Stimulated activated naive CD8-positive, alpha-beta T cell treated with anti-CD3 and anti-CD28 coated beads, Interleukin-15, Interleukin-2, amounts not matched to agents 100 ng/mL and 50 ng/mL, for 24 hours (primary cell): Measurements from ENCODE around the gene TINCR.
"Not testable (repeated sequence)": the region's sequence is repeated elsewhere in the genome, so short reads cannot be mapped to it uniquely, and the experiment has no call there.

Experiments
- H3K27ac Mint-ChIP-seq: one replicate; pipeline ENCODE4 v1.8.0; 2021; ENCODE audit warnings: mild to moderate bottlenecking, mixed read lengths
- H3K27me3 Mint-ChIP-seq: one replicate; pipeline ENCODE4 v1.8.0; 2021; ENCODE audit warnings: mixed read lengths
- H3K36me3 Mint-ChIP-seq: one replicate; pipeline ENCODE4 v1.8.0; 2021; ENCODE audit warnings: low read depth, mixed read lengths
- H3K4me1 Mint-ChIP-seq: one replicate; pipeline ENCODE4 v1.8.0; 2021; ENCODE audit warnings: low read depth, mixed read lengths
- H3K4me3 Mint-ChIP-seq: one replicate; pipeline ENCODE4 v1.8.0; 2021; ENCODE audit warnings: mild to moderate bottlenecking, mixed read lengths
- H3K9me3 Mint-ChIP-seq: one replicate; pipeline ENCODE4 v1.8.0; 2021; ENCODE audit warnings: mixed read lengths

The TINCR gene

DNA sequence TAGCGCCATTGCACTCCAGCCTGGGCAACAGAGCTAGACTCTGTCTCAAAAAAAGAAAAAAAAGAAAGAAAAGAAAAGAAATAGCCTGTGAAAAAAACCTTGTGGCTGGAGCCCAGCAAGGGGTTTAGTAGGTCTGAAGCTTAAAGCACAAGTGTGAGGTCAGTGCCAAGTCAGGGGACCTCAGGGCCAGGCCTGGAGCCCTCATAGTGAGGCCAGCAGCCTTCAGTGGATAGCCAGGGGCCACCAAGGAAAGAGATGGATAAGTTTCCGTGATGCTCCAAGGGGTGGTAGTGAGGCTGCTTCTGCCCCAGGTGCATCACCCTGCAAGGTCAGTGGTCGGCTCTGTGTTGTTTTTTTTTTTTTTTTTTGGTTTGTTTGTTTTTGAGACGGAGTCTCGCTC, 12.9 kb downstream of the TINCR start:
- peaks cover 4% of the 10 kb centered on the region for H3K27me3 Mint-ChIP-seq
- no peaks in the 10 kb centered on the region for H3K36me3 Mint-ChIP-seq
- H3K4me3 Mint-ChIP-seq = no peak overlapping the region
- no peak overlapping the region for H3K27ac Mint-ChIP-seq
- no peaks in the 10 kb centered on the region for H3K4me1 Mint-ChIP-seq
- no peaks in the 10 kb centered on the region for H3K9me3 Mint-ChIP-seq

DNA sequence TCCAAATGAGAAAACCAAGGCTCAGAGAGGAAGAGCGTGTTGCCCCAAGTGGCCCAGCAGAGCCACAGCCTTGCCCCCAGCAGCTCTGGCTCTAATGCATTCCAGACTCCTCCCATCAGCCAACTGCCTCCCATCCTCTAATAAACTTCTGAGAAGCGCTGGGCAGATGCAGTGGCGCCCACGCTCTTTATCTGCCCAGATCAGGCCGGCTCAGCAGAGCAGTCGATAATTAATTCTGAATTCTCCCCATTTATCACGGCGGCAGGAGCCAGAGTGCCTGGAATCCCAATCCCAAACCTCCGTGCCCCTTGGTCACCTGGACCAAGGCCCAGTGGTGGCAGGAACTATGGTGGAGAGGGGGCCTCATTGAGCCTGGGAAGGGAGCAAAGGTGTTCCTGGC, 13.9 kb downstream of the TINCR start:
- Mint-ChIP-seq H3K27ac (no peak overlapping the region), H3K9me3 (no peaks in the 10 kb centered on the region), H3K36me3 (no peaks in the 10 kb centered on the region), H3K4me1 (no peaks in the 10 kb centered on the region), H3K27me3 (peaks cover 4% of the 10 kb centered on the region), H3K4me3 (no peak overlapping the region)

DNA sequence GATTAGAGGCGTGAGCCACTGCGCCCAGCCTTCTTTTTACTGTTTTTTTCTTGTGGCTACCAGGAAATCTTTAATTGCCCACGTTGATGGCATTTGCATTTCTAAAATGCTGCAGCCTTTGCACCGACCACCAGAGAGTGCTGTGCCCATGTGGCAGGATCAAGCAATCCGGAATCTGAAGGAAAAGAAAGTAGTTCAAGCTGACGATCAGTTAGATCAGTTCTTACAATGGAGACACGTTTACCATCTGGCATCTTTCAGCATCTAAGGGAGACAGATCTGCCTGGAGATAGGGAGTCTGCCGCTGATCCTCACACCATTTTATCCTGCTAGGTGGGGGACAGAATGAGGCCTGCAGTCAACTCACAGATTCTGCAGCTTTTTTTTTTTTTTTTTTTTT, 19.9 kb downstream of the TINCR start:
- H3K27me3 Mint-ChIP-seq = no peaks in the 10 kb centered on the region
- H3K4me3 Mint-ChIP-seq = no peak overlapping the region

DNA sequence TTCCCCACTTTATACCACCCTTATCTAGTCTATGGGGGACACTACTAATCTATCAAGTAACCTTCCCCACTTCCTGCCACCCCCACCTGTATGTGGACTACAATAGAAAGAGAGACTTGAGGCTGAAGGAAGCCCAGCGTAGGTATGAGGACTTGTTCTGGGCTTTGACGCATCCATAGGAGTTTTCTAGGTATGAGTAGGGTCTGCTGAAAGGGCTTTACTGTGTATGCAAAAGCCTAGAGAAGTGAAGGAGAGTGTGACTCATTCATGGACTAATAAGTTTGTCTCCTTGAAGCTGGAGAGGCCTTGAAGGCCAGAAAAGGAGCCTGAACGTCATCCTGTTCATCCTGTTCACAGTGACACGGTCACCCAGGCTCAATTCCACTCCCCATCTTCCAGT, 21.8 kb downstream of the TINCR start:
- H3K4me1 Mint-ChIP-seq = peaks cover 3% of the 10 kb centered on the region
- no peak overlapping the region for H3K27ac Mint-ChIP-seq
- no peaks in the 10 kb centered on the region for H3K27me3 Mint-ChIP-seq
- no peak overlapping the region for H3K4me3 Mint-ChIP-seq
- no peaks in the 10 kb centered on the region for H3K9me3 Mint-ChIP-seq
- H3K36me3 Mint-ChIP-seq = no peaks in the 10 kb centered on the region

More for the DNA sequence above, 19.9 kb downstream of the TINCR start:
- Mint-ChIP-seq H3K9me3 (no peaks in the 10 kb centered on the region), H3K36me3 (no peaks in the 10 kb centered on the region), H3K27ac (no peak overlapping the region), H3K4me1 (peaks cover 3% of the 10 kb centered on the region)

DNA sequence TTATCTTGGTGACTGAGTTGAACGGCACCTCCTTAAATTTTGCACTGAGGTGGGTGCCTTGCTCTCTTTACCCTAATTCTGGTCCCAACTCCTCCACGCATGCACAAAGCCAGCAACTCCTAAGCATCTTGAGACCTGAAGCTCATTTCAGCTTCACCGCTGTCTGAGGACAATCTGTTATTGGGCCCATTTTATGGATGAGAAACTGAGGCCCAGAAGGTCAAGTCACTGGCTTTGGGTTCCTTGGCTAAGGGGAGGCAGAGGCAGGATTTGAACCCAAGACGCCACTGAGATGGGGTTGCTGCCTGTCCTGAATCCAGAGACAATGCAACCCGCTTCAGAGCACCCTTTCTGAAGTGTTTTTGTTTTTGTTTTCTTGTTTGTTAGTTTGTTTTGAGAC, 22.7 kb downstream of the TINCR start:
- H3K27ac Mint-ChIP-seq = no peak overlapping the region
- no peaks in the 10 kb centered on the region for H3K9me3 Mint-ChIP-seq
- H3K36me3 Mint-ChIP-seq = no peaks in the 10 kb centered on the region
- no peak overlapping the region for H3K4me3 Mint-ChIP-seq
- H3K4me1 Mint-ChIP-seq = peaks cover 3% of the 10 kb centered on the region
- H3K27me3 Mint-ChIP-seq = no peaks in the 10 kb centered on the region

DNA sequence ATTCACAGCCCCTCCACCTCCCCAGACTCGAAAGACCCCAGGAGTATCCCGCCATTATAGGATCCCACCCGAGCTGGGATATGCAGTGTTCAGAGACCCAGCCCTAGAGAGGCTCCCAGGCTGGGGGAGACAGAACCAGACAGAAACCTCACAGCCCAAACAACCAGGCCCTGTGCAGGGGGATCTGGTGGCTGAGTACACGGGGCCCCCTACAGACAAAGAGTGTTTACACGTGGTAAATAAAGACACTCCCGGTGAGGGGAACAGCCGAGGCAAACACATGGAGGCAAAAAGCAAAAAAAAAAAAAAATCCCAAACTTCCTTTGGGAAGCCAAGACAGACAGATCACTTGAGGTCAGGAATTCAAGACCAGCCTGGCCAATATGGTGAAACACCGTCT, 25.1 kb downstream of the TINCR start:
- no peaks in the 10 kb centered on the region for H3K4me1 Mint-ChIP-seq
- no peaks in the 10 kb centered on the region for H3K36me3 Mint-ChIP-seq
- H3K4me3 Mint-ChIP-seq = no peak overlapping the region
- peaks cover 6% of the 10 kb centered on the region for H3K27me3 Mint-ChIP-seq
- H3K9me3 Mint-ChIP-seq = no peaks in the 10 kb centered on the region
- no peak overlapping the region for H3K27ac Mint-ChIP-seq

DNA sequence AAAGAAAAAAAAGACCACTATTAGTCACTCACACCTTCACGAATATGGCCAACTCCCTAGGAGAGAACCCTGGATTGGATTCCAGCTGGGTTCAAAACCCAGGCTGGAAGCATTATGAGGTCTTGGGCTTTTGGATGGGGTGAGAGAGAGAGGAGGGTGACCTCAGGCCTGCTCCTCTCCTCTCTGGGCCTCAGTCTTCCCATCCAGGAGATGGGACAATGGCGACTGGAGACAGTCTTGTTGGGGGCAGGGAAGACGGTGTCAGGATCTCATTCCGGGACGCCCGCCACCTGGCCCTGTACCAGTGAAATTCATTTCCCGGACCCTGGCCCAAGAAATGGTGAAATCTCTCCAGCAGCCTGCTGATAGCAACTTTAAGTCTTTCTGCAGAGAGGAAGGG, 26.3 kb downstream of the TINCR start:
- peaks cover 8% of the 10 kb centered on the region for H3K27me3 Mint-ChIP-seq
- H3K36me3 Mint-ChIP-seq = no peaks in the 10 kb centered on the region
- H3K27ac Mint-ChIP-seq = no peak overlapping the region
- no peaks in the 10 kb centered on the region for H3K4me1 Mint-ChIP-seq
- H3K4me3 Mint-ChIP-seq = no peak overlapping the region
- no peaks in the 10 kb centered on the region for H3K9me3 Mint-ChIP-seq

DNA sequence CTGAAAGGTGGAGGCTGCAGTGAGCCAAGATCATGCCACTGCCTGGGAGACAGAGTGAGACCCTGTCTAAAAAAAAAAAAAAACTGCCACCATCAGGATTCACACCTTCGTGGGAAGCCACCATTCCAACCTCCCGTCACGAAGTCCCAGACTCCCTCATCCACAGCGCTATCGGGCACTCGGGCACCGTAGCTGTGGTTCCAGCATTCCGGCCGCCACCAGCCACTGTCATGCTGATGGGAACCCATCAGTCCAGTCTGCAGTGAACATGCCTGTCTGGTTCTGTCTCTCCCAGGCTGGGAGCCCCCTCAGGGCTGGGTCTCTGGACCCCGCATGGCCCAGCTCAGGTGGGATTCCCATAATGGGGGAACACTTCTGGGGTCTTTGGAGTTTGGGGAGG, 27.5 kb downstream of the TINCR start:
- H3K4me1 Mint-ChIP-seq = no peaks in the 10 kb centered on the region
- H3K36me3 Mint-ChIP-seq = peaks cover under 1% of the 10 kb centered on the region
- H3K27me3 Mint-ChIP-seq = peaks cover 19% of the 10 kb centered on the region
- no peak overlapping the region for H3K27ac Mint-ChIP-seq
- no peak overlapping the region for H3K4me3 Mint-ChIP-seq
- peaks cover under 1% of the 10 kb centered on the region for H3K9me3 Mint-ChIP-seq

DNA sequence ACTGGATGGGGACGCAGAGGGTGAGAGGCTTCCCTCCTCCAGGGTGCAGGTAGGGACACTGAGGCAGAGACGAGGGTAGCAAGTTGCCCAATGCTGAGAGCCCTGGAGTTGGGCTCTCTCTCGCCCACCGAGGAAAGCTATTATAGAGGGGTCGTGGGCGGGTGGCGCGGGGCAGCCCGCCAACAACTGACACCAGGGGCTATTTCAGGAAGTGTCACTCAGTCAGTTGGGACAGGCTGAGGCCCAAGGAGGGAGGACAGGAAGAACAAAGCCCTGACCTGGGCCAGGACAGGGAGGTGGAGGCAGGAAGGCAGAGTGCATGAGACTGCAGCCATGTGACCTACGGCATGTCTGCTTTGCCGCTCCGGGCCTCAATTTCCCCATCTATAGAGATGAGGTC, 29.9 kb downstream of the TINCR start:
- no peak overlapping the region for H3K4me3 Mint-ChIP-seq
- peaks cover 30% of the 10 kb centered on the region for H3K27me3 Mint-ChIP-seq
- H3K9me3 Mint-ChIP-seq = peaks cover 6% of the 10 kb centered on the region
- no peak overlapping the region for H3K27ac Mint-ChIP-seq
- H3K36me3 Mint-ChIP-seq = peaks cover 6% of the 10 kb centered on the region
- H3K4me1 Mint-ChIP-seq = no peaks in the 10 kb centered on the region

DNA sequence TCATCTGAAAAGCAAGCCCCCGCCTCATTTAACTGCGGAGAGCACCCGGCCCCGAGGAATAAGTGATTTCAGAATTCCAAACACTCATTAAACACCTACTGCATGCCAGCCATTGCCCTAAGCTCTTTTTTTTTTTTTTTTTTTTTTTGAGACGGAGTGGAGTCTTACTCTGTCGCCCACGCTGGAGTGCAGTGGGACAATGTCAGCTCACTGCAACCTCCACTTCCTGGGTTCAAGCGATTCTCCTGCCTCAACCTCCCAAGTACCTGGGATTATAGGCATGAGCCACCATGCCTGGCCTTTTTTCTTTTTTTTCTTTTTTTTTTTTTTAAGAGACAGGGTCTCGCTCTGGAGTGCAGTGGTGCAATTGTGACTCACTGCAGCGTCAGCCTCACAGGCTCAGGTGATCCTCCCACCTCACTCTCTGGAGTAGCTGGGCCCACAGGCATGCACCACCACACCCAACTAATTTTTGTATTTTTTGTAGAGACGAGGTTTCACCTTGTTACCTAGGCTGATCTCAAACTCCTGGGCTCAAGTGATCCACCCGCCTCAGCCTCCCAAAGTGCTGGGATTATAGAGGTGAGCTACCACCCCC, 30.7 kb downstream of the TINCR start:
- peaks cover 30% of the 10 kb centered on the region for H3K27me3 Mint-ChIP-seq
- H3K4me3 Mint-ChIP-seq, H3K36me3 Mint-ChIP-seq, H3K9me3 Mint-ChIP-seq, H3K27ac Mint-ChIP-seq, H3K4me1 Mint-ChIP-seq: not testable (repeated sequence)

DNA sequence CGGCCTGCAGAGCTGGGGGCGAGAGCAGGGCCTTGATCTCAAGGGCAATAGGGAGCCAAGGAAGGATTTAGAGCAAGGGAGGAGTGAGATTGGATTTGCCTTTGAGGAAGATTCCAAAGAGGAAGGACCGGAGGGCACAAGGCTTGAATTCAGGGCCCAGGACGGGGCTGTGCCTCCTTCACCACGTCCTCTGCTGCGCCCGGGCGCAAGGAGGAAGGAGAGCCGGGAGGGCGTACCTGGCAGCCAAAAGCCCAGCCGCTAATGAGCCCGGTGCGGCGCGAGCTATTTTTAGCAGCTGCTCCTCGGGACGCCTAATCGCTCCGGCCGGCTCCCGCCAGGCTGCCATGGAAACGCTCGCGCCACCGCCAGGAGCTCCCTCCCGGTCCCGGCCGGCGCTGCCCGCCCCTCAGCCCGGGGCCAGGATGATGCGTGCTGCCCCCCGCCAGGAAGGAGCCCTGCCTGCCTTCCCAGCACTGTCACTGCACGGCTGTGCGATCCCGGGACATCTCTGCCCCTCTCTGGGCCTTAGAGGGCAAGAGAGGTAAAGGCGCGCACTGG, 31.3 kb downstream of the TINCR start:
- Mint-ChIP-seq H3K9me3 (peaks cover 6% of the 10 kb centered on the region), H3K4me1 (no peaks in the 10 kb centered on the region), H3K36me3 (peaks cover 6% of the 10 kb centered on the region), H3K27ac (no peak overlapping the region), H3K4me3 (no peak overlapping the region), H3K27me3 (peaks cover 30% of the 10 kb centered on the region)

DNA sequence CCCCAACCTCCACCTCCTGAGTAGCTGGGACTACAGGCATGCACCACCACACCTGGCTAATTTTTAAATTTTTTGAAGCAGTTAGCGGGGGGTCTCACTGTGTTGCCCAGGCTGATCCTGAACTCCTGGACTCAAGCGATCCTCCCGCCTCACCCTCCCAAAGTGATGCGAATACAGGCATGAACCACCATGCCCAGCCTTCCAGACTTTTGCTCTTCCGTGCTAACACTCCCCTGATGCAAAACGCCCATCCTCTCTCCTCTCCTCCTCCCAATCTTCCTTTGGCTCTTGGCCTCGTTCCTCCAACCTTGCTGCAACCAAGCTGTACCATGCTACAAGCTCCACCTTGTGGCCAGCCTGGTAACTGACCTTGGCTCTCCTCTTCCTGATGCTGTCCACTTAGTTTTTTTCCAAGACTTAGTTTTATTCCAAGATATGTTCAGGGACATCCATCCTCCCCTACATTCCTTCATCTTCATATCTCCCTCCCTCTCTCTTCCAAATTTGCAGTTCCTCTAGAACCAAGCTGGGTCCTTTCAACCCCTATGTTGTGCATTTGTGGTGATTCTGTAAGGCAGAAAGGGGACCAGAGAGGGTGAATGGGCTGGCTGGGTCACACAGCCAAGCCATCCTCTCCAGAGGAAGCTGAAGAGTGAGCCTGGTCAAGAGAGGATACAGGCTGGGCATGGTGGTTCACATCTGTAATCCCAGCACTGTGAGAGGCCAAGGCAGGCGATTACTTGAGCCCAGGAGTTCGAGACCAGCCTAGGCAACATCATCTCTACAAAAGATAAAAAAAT, 32.8 kb downstream of the TINCR start:
- H3K9me3 Mint-ChIP-seq = peaks cover 6% of the 10 kb centered on the region
- no peak overlapping the region for H3K27ac Mint-ChIP-seq
- peaks cover 6% of the 10 kb centered on the region for H3K36me3 Mint-ChIP-seq
- H3K4me3 Mint-ChIP-seq = no peak overlapping the region
- H3K4me1 Mint-ChIP-seq = no peaks in the 10 kb centered on the region
- peaks cover 33% of the 10 kb centered on the region for H3K27me3 Mint-ChIP-seq

DNA sequence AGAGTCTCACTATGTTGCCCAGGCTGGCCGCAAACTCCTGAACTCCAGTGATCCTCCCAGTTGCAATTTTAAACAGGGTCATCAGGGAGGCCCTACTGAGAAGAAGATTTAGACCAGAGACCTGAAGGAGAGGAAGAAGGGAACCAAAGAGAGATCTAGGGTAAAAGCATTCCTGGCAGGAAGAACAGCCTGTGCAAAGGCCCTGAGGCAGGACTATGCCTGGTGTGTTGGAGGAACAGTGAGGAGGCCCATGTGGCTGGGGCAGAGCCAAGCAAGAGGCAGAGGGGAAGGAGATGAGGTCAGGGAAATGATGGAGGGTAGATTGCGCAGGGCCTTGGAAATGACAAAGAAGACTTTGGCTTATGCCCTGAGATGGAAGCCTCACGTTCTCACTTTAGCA, 34.5 kb downstream of the TINCR start:
- Mint-ChIP-seq H3K27me3 (peaks cover 34% of the 10 kb centered on the region), H3K4me3 (no peak overlapping the region), H3K27ac (no peak overlapping the region), H3K4me1 (no peaks in the 10 kb centered on the region), H3K9me3 (peaks cover 6% of the 10 kb centered on the region), H3K36me3 (peaks cover 6% of the 10 kb centered on the region)

DNA sequence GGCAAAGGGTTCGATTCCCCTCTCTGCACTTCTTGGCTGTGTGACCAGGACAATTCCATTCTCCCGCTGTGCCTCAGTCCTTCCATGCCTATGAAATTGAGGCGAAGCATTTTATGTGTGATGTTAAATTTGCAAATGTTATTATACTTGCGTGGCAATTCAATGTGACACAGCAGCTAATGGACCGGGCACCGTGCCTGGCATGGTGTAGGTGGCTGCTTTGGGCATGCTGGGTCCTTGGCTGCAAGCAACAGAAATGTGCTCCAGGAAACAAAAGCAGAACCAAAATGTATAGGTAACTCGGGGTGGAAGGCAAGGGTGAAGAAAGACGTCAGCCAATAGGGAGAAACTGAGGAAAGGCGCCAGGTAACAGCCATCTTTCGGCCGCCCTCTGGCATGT, 37.1 kb downstream of the TINCR start:
- no peak overlapping the region for H3K4me3 Mint-ChIP-seq
- H3K27ac Mint-ChIP-seq = no peak overlapping the region
- H3K27me3 Mint-ChIP-seq = peaks cover 27% of the 10 kb centered on the region
- peaks cover 6% of the 10 kb centered on the region for H3K36me3 Mint-ChIP-seq
- H3K9me3 Mint-ChIP-seq = peaks cover 6% of the 10 kb centered on the region
- no peaks in the 10 kb centered on the region for H3K4me1 Mint-ChIP-seq

DNA sequence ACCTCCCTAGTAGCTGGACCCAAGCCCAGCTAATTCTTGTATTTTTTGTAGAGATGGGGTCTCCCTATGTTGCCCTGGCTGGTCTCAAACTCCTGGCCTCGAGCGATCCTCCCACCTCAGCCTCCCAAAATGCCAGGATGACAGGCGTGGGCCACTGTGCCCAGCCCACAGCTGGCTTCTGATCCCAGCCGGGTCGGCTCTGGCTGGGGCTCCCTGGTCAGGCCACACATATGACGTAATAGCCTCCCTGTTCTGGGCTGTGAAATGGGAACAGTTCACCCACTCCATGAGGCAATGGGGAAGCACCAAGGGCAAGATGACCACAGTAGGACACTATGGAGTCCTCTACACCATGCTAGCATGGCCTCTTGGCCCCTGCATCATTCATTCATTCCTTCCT, 41.1 kb downstream of the TINCR start:
- Mint-ChIP-seq H3K9me3 (no peaks in the 10 kb centered on the region), H3K4me3 (no peak overlapping the region), H3K27me3 (peaks cover 25% of the 10 kb centered on the region), H3K4me1 (no peaks in the 10 kb centered on the region), H3K36me3 (no peaks in the 10 kb centered on the region), H3K27ac (no peak overlapping the region)

DNA sequence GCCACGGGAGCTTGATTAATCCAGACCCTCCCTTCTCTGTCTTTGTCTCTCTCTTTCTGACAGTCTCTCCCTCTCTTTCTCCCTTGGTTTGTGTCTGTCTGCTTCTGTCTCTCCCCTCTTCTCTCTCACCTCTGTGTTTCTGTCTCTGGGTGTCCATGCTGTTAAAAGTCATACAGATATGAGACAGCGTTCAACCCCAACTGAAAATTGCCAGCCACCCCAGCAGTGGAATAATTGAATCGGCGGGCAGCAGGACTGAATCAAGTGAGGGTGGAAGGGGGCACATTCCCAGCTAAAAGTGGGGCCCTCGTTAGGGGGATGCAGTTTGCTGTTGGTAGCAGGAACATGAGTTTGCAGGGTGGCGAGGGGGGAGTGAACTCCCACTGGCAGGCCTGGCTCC, 43.7 kb downstream of the TINCR start:
- Mint-ChIP-seq H3K27ac (no peak overlapping the region), H3K4me1 (no peaks in the 10 kb centered on the region), H3K27me3 (peaks cover 32% of the 10 kb centered on the region), H3K36me3 (no peaks in the 10 kb centered on the region), H3K4me3 (no peak overlapping the region), H3K9me3 (no peaks in the 10 kb centered on the region)
